ENCODE measurements around the gene HNRNPAB. TPM values are rescaled to one million over a fixed set of nuclear protein-coding genes. Genes with fewer than 3 reads are reported as not detected.

The HNRNPAB gene
- total and polyA plus RNA-seq, 2 donors (not counting 3 experiments of a cell fraction or from before 2014, with no cell fraction given), result 207 to 309 TPM

- H2AFZ ChIP-seq (ENCODE audit: low read depth, low read length), result no peak overlapping the region
- peaks cover 30 to 53% of the 10 kb centered on the region in 2 experiments for H3K36me3 ChIP-seq (ENCODE audit: control insufficient read depth in 2 of 2, extremely low read depth in 1 of 2, insufficient read depth in 2 of 2, low read length in 2 of 2)
- H3K9me1 ChIP-seq (replicated peaks; ENCODE audit: control insufficient read depth, extremely low read depth, insufficient read depth, low read length), result no peaks in the 10 kb centered on the region
- H3K79me2 ChIP-seq (ENCODE audit: control insufficient read depth, insufficient read depth, low read length), result peaks cover 55% of the 10 kb centered on the region
- dilution Hi-C loops (cut with MboI; ENCODE audit: extremely low pct_ligation_motif_present, low sequenced_read_pairs) (no loop called here), intact Hi-C loops (cut with micrococcal nuclease) (no loop called here)
- H4K20me1 ChIP-seq (replicated peaks; ENCODE audit: control insufficient read depth, extremely low read depth, insufficient read depth, low read length), result peaks cover 4% of the 10 kb centered on the region
- H3K4me1 ChIP-seq (ENCODE audit: control insufficient read depth, extremely low read depth, insufficient read depth, low read length), result peaks cover 22% of the 10 kb centered on the region
- no peak for DNase-seq (ENCODE audit: low read depth, low spot score)
- H3K9ac ChIP-seq (replicated peaks; ENCODE audit: extremely low read depth, insufficient read depth, low read length), result no peak overlapping the region
- H3K4me3 ChIP-seq (replicated peaks in 1 of 3; ENCODE audit: insufficient read depth in 1 of 3, low read depth in 1 of 3, low read length in 3 of 3), result no peak overlapping the region
- POLR2A ChIA-PET, result no interaction called here
- FAIRE-seq, result no peak
- no peaks in the 10 kb centered on the region for H3K27me3 ChIP-seq (ENCODE audit: control insufficient read depth in 2 of 2, insufficient read depth in 2 of 2, low read length in 2 of 2)
- H3K27ac ChIP-seq (ENCODE audit: insufficient read depth, low read depth, low read length), result no peak overlapping the region
- CTCF ChIA-PET, result interaction anchor here (1.3 kb wide), 1 partner anchor 132 kb away, joined by 6 read pairs; no protein-coding TSS in a partner anchor
- no peak for TF ChIP-seq EZH2 (IDR thresholded peaks at IDR 0.05; ENCODE audit: borderline replicate concordance, low read depth, low read length, severe bottlenecking)
- no peak for TF ChIP-seq FOS (IDR thresholded peaks at IDR 0.05; ENCODE audit: borderline replicate concordance, insufficient read depth, low read length)
- TF ChIP-seq POLR2A (IDR thresholded peaks at IDR 0.05; ENCODE audit: low read depth, low read length), result no peak
- TF ChIP-seq GATA2 (IDR thresholded peaks at IDR 0.05; ENCODE audit: insufficient read depth, insufficient read length, low read depth, low read length), result no peak
- no peak for TF ChIP-seq JUN (IDR thresholded peaks at IDR 0.05; ENCODE audit: borderline replicate concordance, insufficient read depth, insufficient read length, low read depth)
- TF ChIP-seq MYC (IDR thresholded peaks at IDR 0.05; ENCODE audit: low read depth, low read length), result no peak
- TF ChIP-seq POLR2AphosphoS5 (IDR thresholded peaks at IDR 0.05; ENCODE audit: insufficient read depth, low read depth, low read length), result no peak
- TF ChIP-seq CTCF (IDR thresholded peaks at IDR 0.05; ENCODE audit: extremely low read depth in 1 of 2, insufficient read depth in 1 of 2, low read depth in 1 of 2, low read length in 2 of 2), result no peak
- no peak overlapping the region for H3K4me2 ChIP-seq (ENCODE audit: insufficient read depth, low read length)
- no TSS peak for BruUV-seq (replicated peaks)
- H3K9me3 ChIP-seq (replicated peaks; ENCODE audit: control insufficient read depth, insufficient read depth, low read length), result no peaks in the 10 kb centered on the region
Observed at GRCh38 chr5:178207917-178208280, 3.6 kb downstream of the HNRNPAB start.
